ENCODE results near the gene NTM.

DNA sequence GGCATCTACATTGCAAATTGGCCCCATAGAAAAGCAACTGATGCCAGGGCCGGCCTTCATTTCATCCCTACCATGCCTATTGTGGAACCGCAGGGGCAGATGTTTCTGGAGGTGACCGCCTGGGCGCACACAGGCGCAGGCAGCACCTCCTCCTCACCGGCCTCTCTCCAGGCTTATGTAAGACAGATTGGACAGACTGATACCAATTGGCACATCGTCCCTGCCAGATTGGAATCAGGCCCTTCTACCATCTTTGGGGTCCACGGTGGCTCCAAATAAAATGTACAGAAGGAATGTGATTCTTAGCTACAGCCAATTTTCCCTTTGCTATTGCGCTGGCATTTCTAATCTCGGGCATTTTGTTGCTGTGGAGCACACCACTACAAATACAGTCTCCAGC, 732.6 kb downstream of the NTM start:
- TF ChIP-seq CTCF (IDR thresholded peaks at IDR 0.05) (no peak), POLR2A (IDR thresholded peaks at IDR 0.05) (no peak)

Measured in uterus (tissue), 2 donors.